Measurements from ENCODE around the gene RBM34.
"Not testable (repeated sequence)": the region's sequence is repeated elsewhere in the genome, so short reads cannot be mapped to it uniquely, and the experiment has no call there.

Gene RBM34

GRCh38 chr1:235112297-235113182, 48.5 kb downstream of the RBM34 start:
- no peak for DNase-seq (ENCODE audit: low spot score)

- DNase-seq (ENCODE audit: low spot score), result no peak
Measured at GRCh38 chr1:235111107-235111506, 49.9 kb downstream of the RBM34 start.

GRCh38 chr1:235108876-235109275, 52.2 kb downstream of the RBM34 start:
- no peak for DNase-seq (ENCODE audit: low spot score)

- DNase-seq (ENCODE audit: low spot score), result no peak
Measured at GRCh38 chr1:235108185-235108593, 52.9 kb downstream of the RBM34 start.

- no peak for DNase-seq (ENCODE audit: low spot score)
Measured at GRCh38 chr1:235107368-235108184, 53.5 kb downstream of the RBM34 start.

- DNase-seq (ENCODE audit: low spot score), result no peak
Measured at GRCh38 chr1:235106457-235106856, 54.6 kb downstream of the RBM34 start.

GRCh38 chr1:235105051-235106043, 55.7 kb downstream of the RBM34 start:
- no peak for DNase-seq (ENCODE audit: low spot score)

- DNase-seq (ENCODE audit: low spot score), result no peak
Measured at GRCh38 chr1:235102993-235103411, 58.0 kb downstream of the RBM34 start.

- DNase-seq (ENCODE audit: low spot score), result no peak
Measured at GRCh38 chr1:235102259-235102582, 58.8 kb downstream of the RBM34 start.

GRCh38 chr1:235101558-235102258, 59.3 kb downstream of the RBM34 start:
- DNase-seq (ENCODE audit: low spot score), result no peak

- no peak for DNase-seq (ENCODE audit: low spot score)
Measured at GRCh38 chr1:235100194-235100772, 60.8 kb downstream of the RBM34 start.

- no peak for DNase-seq (ENCODE audit: low spot score)
Measured at GRCh38 chr1:235098991-235099390, 62.1 kb downstream of the RBM34 start.

- DNase-seq (ENCODE audit: low spot score), result no peak
Measured at GRCh38 chr1:235098547-235098946, 62.5 kb downstream of the RBM34 start.

GRCh38 chr1:235097501-235097900, 63.5 kb downstream of the RBM34 start:
- not testable (repeated sequence) for DNase-seq (ENCODE audit: low spot score)

- no peak for DNase-seq (ENCODE audit: low spot score)
Measured at GRCh38 chr1:235095938-235096562, 65.0 kb downstream of the RBM34 start.

GRCh38 chr1:235093696-235094592, 67.1 kb downstream of the RBM34 start:
- DNase-seq (ENCODE audit: low spot score), result peak; percentile 78

- DNase-seq (ENCODE audit: low spot score), result no peak
Measured at GRCh38 chr1:235093013-235093695, 67.9 kb downstream of the RBM34 start.

GRCh38 chr1:235092415-235092814, 68.6 kb downstream of the RBM34 start:
- DNase-seq (ENCODE audit: low spot score), result not testable (repeated sequence)

GRCh38 chr1:235092045-235092406, 69.0 kb downstream of the RBM34 start:
- DNase-seq (ENCODE audit: low spot score), result not testable (repeated sequence)

All from hematopoietic multipotent progenitor cell treated with erythropoietin and hydrocortisone succinate and interleukin-3 and kit ligand, for 17 days (in vitro differentiated cells).